ENCODE results near the gene ICOSLG. TPM values are rescaled to one million over a fixed set of nuclear protein-coding genes. Genes with fewer than 3 reads are reported as not detected.

Gene ICOSLG
- polyA plus RNA-seq, 3 donors = 0.47 to 9.0 (median 1.3) TPM

- Mint-ChIP-seq H3K4me1 (peaks cover 2% of the 10 kb centered on the region), H3K4me3 (no peak overlapping the region), H3K9me3 (no peaks in the 10 kb centered on the region), H3K27me3 (ENCODE audit: low read depth in 3 of 3) (peaks cover 0 to 6% (median 6%) of the 10 kb centered on the region in 3 donors), H3K36me3 (no peaks in the 10 kb centered on the region), H3K27ac (no peak overlapping the region)
- H3K4me3 ChIP-seq (replicated peaks in 1 of 3; ENCODE audit: low read depth in 2 of 3, low read length in 3 of 3) = no peak overlapping the region
- H3K4me2 ChIP-seq (replicated peaks; ENCODE audit: extremely low read depth, low read length, poor library complexity, severe bottlenecking) = no peak overlapping the region
- H3K4me1 ChIP-seq (ENCODE audit: control insufficient read depth in 1 of 2, insufficient read depth in 2 of 2, low read length in 2 of 2) = no peaks in the 10 kb centered on the region
- TF ChIP-seq, protein P1, sequence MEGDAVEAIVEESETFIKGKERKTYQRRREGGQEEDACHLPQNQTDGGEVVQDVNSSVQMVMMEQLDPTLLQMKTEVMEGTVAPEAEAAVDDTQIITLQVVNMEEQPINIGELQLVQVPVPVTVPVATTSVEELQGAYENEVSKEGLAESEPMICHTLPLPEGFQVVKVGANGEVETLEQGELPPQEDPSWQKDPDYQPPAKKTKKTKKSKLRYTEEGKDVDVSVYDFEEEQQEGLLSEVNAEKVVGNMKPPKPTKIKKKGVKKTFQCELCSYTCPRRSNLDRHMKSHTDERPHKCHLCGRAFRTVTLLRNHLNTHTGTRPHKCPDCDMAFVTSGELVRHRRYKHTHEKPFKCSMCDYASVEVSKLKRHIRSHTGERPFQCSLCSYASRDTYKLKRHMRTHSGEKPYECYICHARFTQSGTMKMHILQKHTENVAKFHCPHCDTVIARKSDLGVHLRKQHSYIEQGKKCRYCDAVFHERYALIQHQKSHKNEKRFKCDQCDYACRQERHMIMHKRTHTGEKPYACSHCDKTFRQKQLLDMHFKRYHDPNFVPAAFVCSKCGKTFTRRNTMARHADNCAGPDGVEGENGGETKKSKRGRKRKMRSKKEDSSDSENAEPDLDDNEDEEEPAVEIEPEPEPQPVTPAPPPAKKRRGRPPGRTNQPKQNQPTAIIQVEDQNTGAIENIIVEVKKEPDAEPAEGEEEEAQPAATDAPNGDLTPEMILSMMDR (IDR thresholded peaks at IDR 0.05) = no peak
- H3K36me3 ChIP-seq (replicated peaks in 1 of 2; ENCODE audit: control insufficient read depth in 1 of 2, insufficient read depth in 2 of 2, low read length in 2 of 2) = no peaks in the 10 kb centered on the region
- no CpG with 5 or more reads among the region's 4 CpGs for WGBS (ENCODE audit: insufficient coverage)
- H3K27me3 ChIP-seq (ENCODE audit: control insufficient read depth in 2 of 2, insufficient read depth in 2 of 2, low read length in 2 of 2) = no peaks in the 10 kb centered on the region
- H2AFZ ChIP-seq (ENCODE audit: insufficient read depth, low read depth, low read length, poor library complexity, severe bottlenecking) = no peak overlapping the region
- intact Hi-C loops (cut with micrococcal nuclease) = no loop called here
- H4K20me1 ChIP-seq (ENCODE audit: insufficient read depth, low read length) = no peaks in the 10 kb centered on the region
- no peaks in the 10 kb centered on the region for H3K79me2 ChIP-seq (ENCODE audit: insufficient read depth, low read length)
- no peak overlapping the region for H3K9ac ChIP-seq (ENCODE audit: insufficient read depth, low read length, poor library complexity, severe bottlenecking)
- no peak overlapping the region for H3K27ac ChIP-seq (ENCODE audit: low read depth in 1 of 2, low read length in 2 of 2)
- DNase-seq = no peak
- H3K9me3 ChIP-seq (replicated peaks in 1 of 2; ENCODE audit: control insufficient read depth in 1 of 2, insufficient read depth in 1 of 2, low read length in 2 of 2) = no peaks in the 10 kb centered on the region
Observed at GRCh38 chr21:44263768-44264167, 23.0 kb upstream of the ICOSLG start.

DNA sequence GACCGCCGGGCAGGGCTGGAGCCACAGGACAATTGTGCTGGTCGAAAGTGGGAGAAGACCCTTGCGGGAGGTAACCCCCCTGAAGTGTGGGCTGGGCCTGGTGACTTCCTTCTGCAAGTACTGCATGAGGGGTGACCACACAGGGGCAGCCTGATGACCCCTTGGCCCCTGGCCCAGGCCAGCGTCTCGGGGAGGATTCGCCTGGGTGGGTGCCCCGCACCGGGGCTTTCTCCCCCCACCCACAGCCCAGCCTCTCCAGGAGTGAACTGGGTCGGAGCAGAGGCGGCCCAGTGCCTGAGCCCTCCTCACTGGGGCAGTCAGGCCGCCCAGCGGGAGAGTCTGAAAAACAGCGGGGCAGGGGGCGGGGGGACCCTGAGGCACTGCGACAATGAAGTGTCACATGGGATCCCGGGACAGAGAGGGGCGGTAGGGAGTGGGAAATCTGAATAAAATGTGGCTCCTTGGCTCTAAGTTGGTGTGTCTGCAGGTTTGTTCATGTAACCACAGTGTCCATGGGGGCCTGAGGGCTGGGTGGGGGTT, 22.5 kb upstream of the ICOSLG start:
- Histone ChIP-seq H3K4me2 (replicated peaks; ENCODE audit: extremely low read depth, low read length, poor library complexity, severe bottlenecking) (no peak overlapping the region), H3K9ac (ENCODE audit: insufficient read depth, low read length, poor library complexity, severe bottlenecking) (no peak overlapping the region)
- peaks cover 2% of the 10 kb centered on the region for H3K4me1 Mint-ChIP-seq

More for the DNA sequence above, 22.5 kb upstream of the ICOSLG start:
- H3K27ac ChIP-seq (ENCODE audit: low read depth in 1 of 2, low read length in 2 of 2) = no peak overlapping the region
- H3K27me3 Mint-ChIP-seq (ENCODE audit: low read depth in 3 of 3) = peaks cover 0 to 6% (median 6%) of the 10 kb centered on the region in 3 donors
- DNase-seq = no peak
- no peaks in the 10 kb centered on the region for H3K4me1 ChIP-seq (ENCODE audit: control insufficient read depth in 1 of 2, insufficient read depth in 2 of 2, low read length in 2 of 2)
- no peaks in the 10 kb centered on the region for H3K9me3 Mint-ChIP-seq
- H3K9me3 ChIP-seq (replicated peaks in 1 of 2; ENCODE audit: control insufficient read depth in 1 of 2, insufficient read depth in 1 of 2, low read length in 2 of 2) = no peaks in the 10 kb centered on the region
- 91% methylated on average over 10 of the region's 18 CpGs for WGBS (ENCODE audit: insufficient coverage)
- no peaks in the 10 kb centered on the region for H4K20me1 ChIP-seq (ENCODE audit: insufficient read depth, low read length)
- H3K27ac Mint-ChIP-seq = no peak overlapping the region
- no peaks in the 10 kb centered on the region for H3K36me3 Mint-ChIP-seq
- H3K27me3 ChIP-seq (ENCODE audit: control insufficient read depth in 2 of 2, insufficient read depth in 2 of 2, low read length in 2 of 2) = no peaks in the 10 kb centered on the region
- TF ChIP-seq, protein P1 (IDR thresholded peaks at IDR 0.05) = no peak
- no peak overlapping the region for H3K4me3 Mint-ChIP-seq
- H3K36me3 ChIP-seq (replicated peaks in 1 of 2; ENCODE audit: control insufficient read depth in 1 of 2, insufficient read depth in 2 of 2, low read length in 2 of 2) = no peaks in the 10 kb centered on the region
- no peaks in the 10 kb centered on the region for H3K79me2 ChIP-seq (ENCODE audit: insufficient read depth, low read length)
- no peak overlapping the region for H3K4me3 ChIP-seq (replicated peaks in 1 of 3; ENCODE audit: low read depth in 2 of 3, low read length in 3 of 3)
- H2AFZ ChIP-seq (ENCODE audit: insufficient read depth, low read depth, low read length, poor library complexity, severe bottlenecking) = no peak overlapping the region
- intact Hi-C loops (cut with micrococcal nuclease) = no loop called here

Measured in CD14-positive monocyte (primary cell).